GM21737 (cell line): Measurements from ENCODE around the gene ADPRHL1.
"Not testable (repeated sequence)": the region's sequence is repeated elsewhere in the genome, so short reads cannot be mapped to it uniquely, and the experiment has no call there.

Source experiments
- ATAC-seq: cut with Tn5 transposase; IDR thresholded peaks from one replicate; pipeline ENCODE4 v1.9.1; 2021; ENCODE audit warnings: mild to moderate bottlenecking, moderate library complexity; ENCODE audit not compliant: unreplicated experiment

The ADPRHL1 gene

GRCh38 chr13:113403255-113404104, 49.8 kb downstream of the ADPRHL1 start:
- ATAC-seq = no peak

- ATAC-seq = no peak
Observed at GRCh38 chr13:113402471-113403254, 50.6 kb downstream of the ADPRHL1 start.

- ATAC-seq = no peak
Observed at GRCh38 chr13:113401452-113402415, 51.6 kb downstream of the ADPRHL1 start.

GRCh38 chr13:113400621-113401451, 52.5 kb downstream of the ADPRHL1 start:
- ATAC-seq = no peak

- no peak for ATAC-seq
Observed at GRCh38 chr13:113399755-113400149, 53.5 kb downstream of the ADPRHL1 start.

- ATAC-seq = no peak
Observed at GRCh38 chr13:113398963-113399754, 54.1 kb downstream of the ADPRHL1 start.

- no peak for ATAC-seq
Observed at GRCh38 chr13:113397608-113398425, 55.5 kb downstream of the ADPRHL1 start.

GRCh38 chr13:113394339-113394640, 59.0 kb downstream of the ADPRHL1 start:
- peak; percentile 14 for ATAC-seq

GRCh38 chr13:113393563-113394338, 59.5 kb downstream of the ADPRHL1 start:
- ATAC-seq = peak; percentile 95

- no peak for ATAC-seq
Observed at GRCh38 chr13:113393226-113393562, 60.1 kb downstream of the ADPRHL1 start.

GRCh38 chr13:113390874-113391497, 62.3 kb downstream of the ADPRHL1 start:
- no peak for ATAC-seq

- ATAC-seq = not testable (repeated sequence)
Observed at GRCh38 chr13:113389586-113389985, 63.7 kb downstream of the ADPRHL1 start.

GRCh38 chr13:113387396-113387795, 65.9 kb downstream of the ADPRHL1 start:
- ATAC-seq = no peak

GRCh38 chr13:113383089-113383488, 70.2 kb downstream of the ADPRHL1 start:
- ATAC-seq = no peak

GRCh38 chr13:113382542-113382941, 70.7 kb downstream of the ADPRHL1 start:
- ATAC-seq = not testable (repeated sequence)

GRCh38 chr13:113378825-113379224, 74.5 kb downstream of the ADPRHL1 start:
- ATAC-seq = no peak

GRCh38 chr13:113374511-113375175, 78.6 kb downstream of the ADPRHL1 start:
- no peak for ATAC-seq
